22Rv1 (cell line): Measurements from ENCODE around the gene TSC22D4.

Experiments
- ZFX ChIP-seq: fragments of 450-650 bp; IDR thresholded peaks from 2 replicates; pipeline ENCODE4 v1.6.1; 2017; ENCODE audit warnings: antibody characterized with exemption, borderline replicate concordance
- TF ChIP-seq, protein P1 (sequence below): fragments of 450-650 bp; IDR thresholded peaks from 2 replicates; pipeline ENCODE4 v1.5.1; 2017; ENCODE audit warnings: mild to moderate bottlenecking

- TF ChIP-seq, protein P1, sequence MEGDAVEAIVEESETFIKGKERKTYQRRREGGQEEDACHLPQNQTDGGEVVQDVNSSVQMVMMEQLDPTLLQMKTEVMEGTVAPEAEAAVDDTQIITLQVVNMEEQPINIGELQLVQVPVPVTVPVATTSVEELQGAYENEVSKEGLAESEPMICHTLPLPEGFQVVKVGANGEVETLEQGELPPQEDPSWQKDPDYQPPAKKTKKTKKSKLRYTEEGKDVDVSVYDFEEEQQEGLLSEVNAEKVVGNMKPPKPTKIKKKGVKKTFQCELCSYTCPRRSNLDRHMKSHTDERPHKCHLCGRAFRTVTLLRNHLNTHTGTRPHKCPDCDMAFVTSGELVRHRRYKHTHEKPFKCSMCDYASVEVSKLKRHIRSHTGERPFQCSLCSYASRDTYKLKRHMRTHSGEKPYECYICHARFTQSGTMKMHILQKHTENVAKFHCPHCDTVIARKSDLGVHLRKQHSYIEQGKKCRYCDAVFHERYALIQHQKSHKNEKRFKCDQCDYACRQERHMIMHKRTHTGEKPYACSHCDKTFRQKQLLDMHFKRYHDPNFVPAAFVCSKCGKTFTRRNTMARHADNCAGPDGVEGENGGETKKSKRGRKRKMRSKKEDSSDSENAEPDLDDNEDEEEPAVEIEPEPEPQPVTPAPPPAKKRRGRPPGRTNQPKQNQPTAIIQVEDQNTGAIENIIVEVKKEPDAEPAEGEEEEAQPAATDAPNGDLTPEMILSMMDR = no peak
- no peak for TF ChIP-seq ZFX
These were observed 10.8 kb upstream of the TSC22D4 start for GRCh38 chr7:100489824-100490223.
